ENCODE data around the gene ERO1A.

DNA sequence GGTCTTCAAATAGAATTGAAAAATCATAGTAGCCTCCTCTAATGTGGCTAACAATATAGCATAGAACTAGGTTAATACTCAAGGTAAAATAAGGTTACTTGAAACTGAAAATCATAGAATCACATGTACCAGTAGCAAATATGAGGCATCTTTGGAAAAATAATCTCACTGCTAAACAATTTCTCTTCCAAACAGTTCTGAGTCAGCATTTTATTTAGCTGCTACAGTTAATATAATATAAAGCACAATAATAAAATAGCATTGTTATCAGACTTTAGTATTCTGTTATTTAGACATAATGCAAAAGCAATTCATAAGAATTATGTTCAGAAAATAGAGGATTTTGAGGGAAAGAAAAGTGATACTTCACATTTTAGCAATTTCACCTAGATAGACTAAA, 35.0 kb downstream of the ERO1A start:
- TF ChIP-seq, protein P1, sequence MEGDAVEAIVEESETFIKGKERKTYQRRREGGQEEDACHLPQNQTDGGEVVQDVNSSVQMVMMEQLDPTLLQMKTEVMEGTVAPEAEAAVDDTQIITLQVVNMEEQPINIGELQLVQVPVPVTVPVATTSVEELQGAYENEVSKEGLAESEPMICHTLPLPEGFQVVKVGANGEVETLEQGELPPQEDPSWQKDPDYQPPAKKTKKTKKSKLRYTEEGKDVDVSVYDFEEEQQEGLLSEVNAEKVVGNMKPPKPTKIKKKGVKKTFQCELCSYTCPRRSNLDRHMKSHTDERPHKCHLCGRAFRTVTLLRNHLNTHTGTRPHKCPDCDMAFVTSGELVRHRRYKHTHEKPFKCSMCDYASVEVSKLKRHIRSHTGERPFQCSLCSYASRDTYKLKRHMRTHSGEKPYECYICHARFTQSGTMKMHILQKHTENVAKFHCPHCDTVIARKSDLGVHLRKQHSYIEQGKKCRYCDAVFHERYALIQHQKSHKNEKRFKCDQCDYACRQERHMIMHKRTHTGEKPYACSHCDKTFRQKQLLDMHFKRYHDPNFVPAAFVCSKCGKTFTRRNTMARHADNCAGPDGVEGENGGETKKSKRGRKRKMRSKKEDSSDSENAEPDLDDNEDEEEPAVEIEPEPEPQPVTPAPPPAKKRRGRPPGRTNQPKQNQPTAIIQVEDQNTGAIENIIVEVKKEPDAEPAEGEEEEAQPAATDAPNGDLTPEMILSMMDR (IDR thresholded peaks at IDR 0.05) = no peak
- TF ChIP-seq POLR2A (IDR thresholded peaks at IDR 0.05) = no peak

Measured in prostate gland (tissue), 2 donors.